ENCODE data around the gene DYTN. TPM values are rescaled to one million over a fixed set of nuclear protein-coding genes. Genes with fewer than 3 reads are reported as not detected.

Gene DYTN
- total RNA-seq, 4 donors from 2014 or later = not detected

DNA sequence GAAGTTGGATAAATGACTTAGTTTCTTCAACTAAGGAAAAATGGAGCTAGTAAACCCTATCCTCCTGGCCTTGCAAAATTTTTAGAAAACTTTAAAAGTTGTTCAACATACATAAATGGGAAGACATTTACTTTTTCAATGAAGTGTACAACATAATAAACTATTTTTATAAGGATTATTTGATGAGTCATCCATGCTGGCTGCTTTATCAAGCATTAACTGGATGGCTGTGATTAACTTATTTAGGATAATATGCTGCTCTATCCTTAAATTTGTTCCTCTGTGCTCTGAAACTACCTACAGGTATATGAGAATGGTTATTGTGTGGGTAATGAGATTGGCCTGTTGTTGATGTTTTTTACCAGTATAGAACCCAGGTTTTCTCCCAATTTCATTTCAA lies 21.3 kb downstream of the DYTN start:
- TF ChIP-seq, protein P1, sequence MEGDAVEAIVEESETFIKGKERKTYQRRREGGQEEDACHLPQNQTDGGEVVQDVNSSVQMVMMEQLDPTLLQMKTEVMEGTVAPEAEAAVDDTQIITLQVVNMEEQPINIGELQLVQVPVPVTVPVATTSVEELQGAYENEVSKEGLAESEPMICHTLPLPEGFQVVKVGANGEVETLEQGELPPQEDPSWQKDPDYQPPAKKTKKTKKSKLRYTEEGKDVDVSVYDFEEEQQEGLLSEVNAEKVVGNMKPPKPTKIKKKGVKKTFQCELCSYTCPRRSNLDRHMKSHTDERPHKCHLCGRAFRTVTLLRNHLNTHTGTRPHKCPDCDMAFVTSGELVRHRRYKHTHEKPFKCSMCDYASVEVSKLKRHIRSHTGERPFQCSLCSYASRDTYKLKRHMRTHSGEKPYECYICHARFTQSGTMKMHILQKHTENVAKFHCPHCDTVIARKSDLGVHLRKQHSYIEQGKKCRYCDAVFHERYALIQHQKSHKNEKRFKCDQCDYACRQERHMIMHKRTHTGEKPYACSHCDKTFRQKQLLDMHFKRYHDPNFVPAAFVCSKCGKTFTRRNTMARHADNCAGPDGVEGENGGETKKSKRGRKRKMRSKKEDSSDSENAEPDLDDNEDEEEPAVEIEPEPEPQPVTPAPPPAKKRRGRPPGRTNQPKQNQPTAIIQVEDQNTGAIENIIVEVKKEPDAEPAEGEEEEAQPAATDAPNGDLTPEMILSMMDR (IDR thresholded peaks at IDR 0.05; ENCODE audit: low read depth) = no peak

DNA sequence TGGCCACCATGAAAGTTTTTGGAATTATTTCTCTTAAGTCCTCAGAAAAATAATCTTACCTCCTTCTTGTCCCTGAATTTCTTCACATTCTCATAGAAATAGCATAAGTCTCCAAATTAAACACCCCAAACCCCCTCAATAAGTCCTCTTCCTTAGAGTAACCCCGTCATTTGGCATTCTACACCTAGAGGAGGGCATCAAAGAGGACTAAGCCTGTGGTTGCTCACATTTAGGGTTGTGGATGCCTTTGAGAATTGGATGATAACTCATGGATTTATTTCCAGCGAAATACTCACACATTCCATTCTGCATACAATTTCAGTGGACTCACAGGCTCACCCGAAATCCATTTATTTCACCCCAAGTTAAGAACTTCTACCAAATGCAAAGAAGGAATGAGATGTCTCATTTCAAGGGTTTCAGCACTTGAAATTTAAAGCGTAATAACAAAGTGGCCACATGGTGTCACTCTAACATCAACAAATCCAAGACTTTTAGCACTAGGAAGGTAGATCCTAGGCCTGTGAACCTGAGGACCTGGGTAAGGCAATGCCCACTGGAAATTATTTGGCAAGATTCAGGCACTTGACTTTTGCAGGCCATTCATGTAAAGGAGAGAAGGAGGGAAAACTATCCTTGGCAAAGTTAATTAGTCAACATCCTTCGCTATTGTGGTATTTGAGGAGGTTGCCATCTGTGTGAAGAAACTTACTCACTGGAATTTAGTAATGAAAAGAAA lies 24.6 kb downstream of the DYTN start:
- TF ChIP-seq, protein P1 (IDR thresholded peaks at IDR 0.05; ENCODE audit: low read depth) = no peak

DNA sequence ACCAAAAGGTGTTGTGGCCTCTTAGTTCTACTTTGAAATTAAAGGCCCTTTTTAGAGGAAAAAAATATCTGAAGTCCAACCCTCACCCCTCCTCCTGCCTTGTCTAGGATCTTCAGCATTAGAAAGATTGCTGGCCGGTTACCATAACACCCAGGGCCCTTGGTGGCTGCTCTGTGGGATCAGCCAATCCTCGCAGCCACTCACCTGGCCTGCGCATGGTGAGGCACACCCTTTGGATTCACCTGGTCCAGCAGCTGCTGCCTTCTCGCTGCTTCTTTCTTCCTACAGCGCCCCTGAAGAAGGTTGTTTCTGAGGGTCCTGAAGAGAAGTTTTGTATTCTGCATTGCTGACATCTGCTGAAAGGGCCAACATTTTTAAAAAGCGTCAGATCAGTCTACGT lies 25.2 kb downstream of the DYTN start:
- TF ChIP-seq, protein P1 (IDR thresholded peaks at IDR 0.05; ENCODE audit: low read depth) = no peak

DNA sequence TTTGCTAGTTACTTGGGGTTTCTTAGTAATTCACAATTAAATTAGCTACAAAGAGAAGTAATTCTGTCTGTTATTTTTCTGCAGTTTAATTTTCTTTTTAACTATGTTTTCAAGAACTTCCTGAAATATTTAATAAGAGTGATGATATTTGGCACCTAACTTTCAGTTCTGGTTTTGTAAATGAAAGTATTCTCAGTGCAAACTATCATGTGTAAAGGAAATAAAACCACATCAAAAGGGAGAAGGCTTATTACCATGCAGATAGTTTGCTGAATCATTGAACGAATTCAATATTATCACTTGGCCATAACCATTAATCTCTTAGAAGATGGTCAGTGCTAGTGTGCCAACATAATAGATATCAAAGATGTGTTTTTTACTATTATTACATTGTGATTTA lies 29.2 kb downstream of the DYTN start:
- TF ChIP-seq, protein P1 (IDR thresholded peaks at IDR 0.05; ENCODE audit: low read depth) = no peak

DNA sequence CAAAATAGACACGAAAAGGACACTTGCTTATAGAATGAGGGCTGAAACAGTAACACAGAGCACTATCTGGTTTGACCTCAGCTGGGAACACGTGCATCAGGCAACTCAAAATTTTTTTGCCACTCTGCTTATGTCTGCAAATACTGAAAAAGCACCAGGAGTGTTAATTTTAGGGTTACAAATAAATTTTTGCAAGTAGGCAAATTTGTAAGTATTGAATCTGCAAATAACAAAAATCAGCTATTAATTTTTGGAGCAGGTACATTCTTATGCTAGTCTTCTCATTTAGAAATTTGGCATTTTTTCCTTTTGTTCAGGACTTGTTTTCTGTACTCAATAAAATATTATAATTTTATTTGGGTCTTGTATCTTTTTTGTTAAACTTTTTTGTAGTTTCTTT lies 29.7 kb downstream of the DYTN start:
- TF ChIP-seq, protein P1 (IDR thresholded peaks at IDR 0.05; ENCODE audit: low read depth) = no peak

DNA sequence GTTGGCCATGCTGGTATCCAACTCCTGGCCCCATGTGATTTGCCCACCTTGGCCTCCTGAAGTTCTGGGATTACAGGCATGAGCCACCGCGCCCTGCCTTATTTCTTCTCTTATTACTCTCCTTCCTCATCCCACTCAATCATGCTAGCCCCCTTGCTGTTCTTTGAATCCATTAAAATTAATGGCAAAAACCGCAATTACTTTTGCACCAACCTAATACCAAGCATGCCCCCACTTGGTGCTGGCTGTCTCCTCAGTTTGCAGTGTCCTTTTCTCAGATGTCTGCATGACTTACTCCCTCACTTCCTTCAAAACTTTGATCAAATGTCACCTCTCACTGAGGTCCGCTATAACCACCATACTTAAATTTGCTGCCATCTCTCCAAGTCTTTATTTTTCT lies 34.6 kb downstream of the DYTN start:
- TF ChIP-seq, protein P1 (IDR thresholded peaks at IDR 0.05; ENCODE audit: low read depth) = no peak

DNA sequence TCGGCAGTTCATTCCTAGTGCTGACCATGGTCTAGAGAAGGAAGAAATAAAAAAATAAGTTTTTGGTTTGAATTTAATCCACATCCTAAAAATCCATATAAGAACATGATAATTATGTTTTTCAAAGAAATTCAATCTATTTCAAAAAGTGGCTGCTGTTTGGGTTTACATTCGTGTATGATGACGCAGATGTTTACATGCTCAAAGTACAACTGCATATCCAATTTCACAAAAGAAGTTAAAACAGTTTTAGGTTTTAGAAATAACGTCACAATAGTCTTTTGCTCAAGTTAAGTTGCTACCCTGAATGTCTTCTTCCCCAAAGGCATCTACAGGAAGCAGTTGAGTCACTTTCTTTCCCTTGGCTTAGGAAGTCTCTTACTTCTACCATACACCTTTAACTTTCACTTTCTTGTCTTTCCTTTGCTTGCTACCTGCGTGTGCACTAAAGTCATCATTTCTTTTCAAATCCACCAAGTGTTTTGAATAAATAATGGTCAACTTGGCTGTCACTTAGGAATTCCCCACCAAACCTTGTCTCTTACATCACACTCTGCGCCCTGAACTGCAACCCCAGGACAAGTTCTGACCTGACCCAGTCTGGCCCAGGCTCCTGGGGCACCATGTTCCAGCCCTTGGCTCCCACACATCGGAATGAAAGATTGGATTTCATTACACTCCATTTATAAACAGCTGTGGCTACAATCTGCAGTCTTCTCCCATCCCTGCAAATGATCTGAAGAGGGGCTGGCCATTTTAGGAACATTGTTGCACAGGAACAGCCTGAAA lies 47.5 kb downstream of the DYTN start:
- TF ChIP-seq, protein P1 (IDR thresholded peaks at IDR 0.05; ENCODE audit: low read depth) = no peak

All from subcutaneous adipose tissue (tissue), 4 donors.